Neural cell (in vitro differentiated cells): ENCODE results near the gene GMPPB. TPM values are rescaled to one million over a fixed set of nuclear protein-coding genes. Genes with fewer than 3 reads are reported as not detected.
A peak's percentile ranks its signal among the peaks of the same experiment; 100 is the strongest.

Experiments
- H2AFZ ChIP-seq: fragments of 200-600, 300-800 bp; sonication (generic), shearing (Covaris generic); 2 replicates; pipeline ENCODE4 v1.6.0; 2014; ENCODE audit warnings: low read depth, mild to moderate bottlenecking, antibody characterized with exemption, low read length, moderate library complexity
- H3F3A ChIP-seq: fragments of 200-600 bp; shearing (Covaris generic); 2 replicates; pipeline ENCODE4 v1.6.1; 2016; ENCODE audit warnings: mild to moderate bottlenecking, moderate library complexity, mixed read lengths, antibody characterized with exemption, low read length; ENCODE audit not compliant: insufficient read depth, poor library complexity, severe bottlenecking
- H3K27ac ChIP-seq: fragments of 200-600, 300-800 bp; sonication (generic), shearing (Covaris generic); 2 replicates; pipeline ENCODE4 v1.5.1; 2014; ENCODE audit warnings: mild to moderate bottlenecking, low read length, moderate library complexity
- H3K27me3 ChIP-seq: fragments of 300-800, 200-600 bp; sonication (generic), shearing (Covaris generic); 2 replicates; pipeline ENCODE4 v1.6.0; 2014; ENCODE audit warnings: mild to moderate bottlenecking, low read depth, low read length, moderate library complexity; ENCODE audit not compliant: insufficient read depth
- H3K36me3 ChIP-seq: fragments of 300-800, 200-600 bp; sonication (generic), shearing (Covaris generic); 2 replicates; pipeline ENCODE4 v1.5.1; 2014; ENCODE audit warnings: mild to moderate bottlenecking, antibody characterized with exemption, low read length, moderate library complexity; ENCODE audit not compliant: insufficient read depth
- H3K4me2 ChIP-seq: fragments of 300-800, 200-600 bp; sonication (generic), shearing (Covaris generic); 2 replicates; pipeline ENCODE4 v1.6.0; 2014; ENCODE audit warnings: mild to moderate bottlenecking, low read length
- H3K4me3 ChIP-seq: fragments of 300-800, 200-600 bp; sonication (generic), shearing (Covaris generic); 2 replicates; pipeline ENCODE4 v1.5.1; 2014; ENCODE audit warnings: mild to moderate bottlenecking, low read length, moderate library complexity
- H3K79me2 ChIP-seq: fragments of 200-600 bp; shearing (Covaris generic); replicated peaks from 2 replicates; pipeline ENCODE4 v1.6.0; 2014; ENCODE audit warnings: mild to moderate bottlenecking, low read length, moderate library complexity; ENCODE audit not compliant: insufficient read depth
- H3K9ac ChIP-seq: fragments of 300-800, 200-600 bp; sonication (generic), shearing (Covaris generic); 2 replicates; pipeline ENCODE4 v1.6.1; 2016; ENCODE audit warnings: mild to moderate bottlenecking, low read length, mixed read lengths
- H3K9me2 ChIP-seq: fragments of 200-600 bp; shearing (Covaris generic); 2 replicates; pipeline ENCODE4 v1.6.1; 2016; ENCODE audit warnings: mild to moderate bottlenecking, low read length, mixed read lengths; ENCODE audit not compliant: insufficient read depth
- H3K9me3 ChIP-seq: fragments of 200-600, 300-800 bp; sonication (generic), shearing (Covaris generic); 2 replicates; pipeline ENCODE4 v1.6.1; 2016; ENCODE audit warnings: mild to moderate bottlenecking, mixed run types, low read length, moderate library complexity, mixed read lengths
- H4K20me1 ChIP-seq: fragments of 200-600 bp; shearing (Covaris generic); 2 replicates; pipeline ENCODE4 v1.6.1; 2016; ENCODE audit warnings: mild to moderate bottlenecking, mixed run types; ENCODE audit not compliant: insufficient read depth
- EP300 ChIP-seq: fragments of 450-650 bp; conservative IDR thresholded peaks from 2 replicates; pipeline ENCODE4 v1.6.1; 2014; ENCODE audit warnings: antibody characterized with exemption, mild to moderate bottlenecking, moderate library complexity; ENCODE audit not compliant: poor library complexity, severe bottlenecking
- EZH2 ChIP-seq: fragments of 200-600, 300-800 bp; shearing (Covaris generic), sonication (generic); IDR thresholded peaks from 2 replicates; pipeline ENCODE4 v1.6.1; 2014; ENCODE audit warnings: antibody characterized with exemption, low read length, borderline replicate concordance, mild to moderate bottlenecking; ENCODE audit not compliant: insufficient read depth, poor library complexity, severe bottlenecking
- MXI1 ChIP-seq: fragments of 450-650 bp; conservative IDR thresholded peaks from 2 replicates; pipeline ENCODE4 v1.6.1; 2014; ENCODE audit warnings: antibody characterized with exemption, mild to moderate bottlenecking; ENCODE audit not compliant: poor library complexity, severe bottlenecking
- POLR2AphosphoS5 ChIP-seq: IDR thresholded peaks from 2 replicates; pipeline ENCODE4 v1.6.1; 2012
- RAD21 ChIP-seq: fragments of 450-650 bp; conservative IDR thresholded peaks from 2 replicates; pipeline ENCODE4 v1.6.1; 2014; ENCODE audit warnings: antibody characterized with exemption, mild to moderate bottlenecking, moderate library complexity
- SMC3 ChIP-seq: fragments of 450-650 bp; conservative IDR thresholded peaks from 2 replicates; pipeline ENCODE4 v1.6.1; 2014; ENCODE audit warnings: antibody characterized with exemption, mild to moderate bottlenecking, moderate library complexity; ENCODE audit not compliant: poor library complexity
- TAF1 ChIP-seq: IDR thresholded peaks from 2 replicates; pipeline ENCODE4 v1.6.1; 2012; ENCODE audit warnings: low read depth
- polyA plus RNA-seq: library from polyadenylated mRNA; depleted of rRNA; stranded (reverse); fragments of >200 nt; gene quantifications from 2 replicates; pipeline ENCODE4 v1.2.3, GENCODE V29; 2014
- TF ChIP-seq, protein P1 (sequence below): fragments of 450-650 bp; IDR thresholded peaks from 2 replicates; pipeline ENCODE4 v1.5.1; 2014; ENCODE audit warnings: antibody characterized with exemption, mild to moderate bottlenecking, moderate library complexity; ENCODE audit not compliant: poor library complexity, severe bottlenecking
- TF ChIP-seq, protein P2 (sequence below): IDR thresholded peaks from 2 replicates; pipeline ENCODE4 v1.6.1; 2012; ENCODE audit warnings: borderline replicate concordance

GMPPB gene
- polyA plus RNA-seq, 1 donor from 2014 or later, result 20.8 TPM

DNA sequence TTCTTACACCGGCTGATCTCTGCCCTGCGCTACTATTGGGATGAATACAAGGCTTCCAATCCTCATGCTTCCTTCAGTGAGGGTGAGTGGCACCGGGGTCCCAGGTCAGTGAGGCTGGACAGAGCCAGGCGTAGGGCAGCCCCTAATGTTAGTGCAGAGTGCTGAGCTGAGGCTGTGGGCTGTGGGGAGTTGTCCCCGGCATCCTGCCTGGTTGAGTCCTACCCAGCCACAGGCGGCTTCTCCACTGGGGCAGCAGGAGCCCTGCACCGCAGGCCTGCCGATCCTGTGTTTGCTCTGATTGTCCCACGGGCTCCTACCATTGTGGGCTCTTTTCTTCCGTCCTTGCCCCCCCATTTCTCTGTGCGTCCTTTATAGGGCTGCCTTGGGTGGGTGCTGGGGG is 21.1 kb downstream of the GMPPB start:
- Histone ChIP-seq H3K9me2 (no peaks in the 10 kb centered on the region), H2AFZ (no peak overlapping the region), H3K9ac (no peak overlapping the region), H3K27me3 (no peaks in the 10 kb centered on the region), H3K4me2 (no peak overlapping the region), H3K9me3 (no peaks in the 10 kb centered on the region), H3K79me2 (no peaks in the 10 kb centered on the region), H3F3A (no peaks in the 10 kb centered on the region), H3K36me3 (no peaks in the 10 kb centered on the region), H4K20me1 (no peaks in the 10 kb centered on the region), H3K27ac (no peak overlapping the region), H3K4me3 (no peak overlapping the region)
- TF ChIP-seq, protein P1, sequence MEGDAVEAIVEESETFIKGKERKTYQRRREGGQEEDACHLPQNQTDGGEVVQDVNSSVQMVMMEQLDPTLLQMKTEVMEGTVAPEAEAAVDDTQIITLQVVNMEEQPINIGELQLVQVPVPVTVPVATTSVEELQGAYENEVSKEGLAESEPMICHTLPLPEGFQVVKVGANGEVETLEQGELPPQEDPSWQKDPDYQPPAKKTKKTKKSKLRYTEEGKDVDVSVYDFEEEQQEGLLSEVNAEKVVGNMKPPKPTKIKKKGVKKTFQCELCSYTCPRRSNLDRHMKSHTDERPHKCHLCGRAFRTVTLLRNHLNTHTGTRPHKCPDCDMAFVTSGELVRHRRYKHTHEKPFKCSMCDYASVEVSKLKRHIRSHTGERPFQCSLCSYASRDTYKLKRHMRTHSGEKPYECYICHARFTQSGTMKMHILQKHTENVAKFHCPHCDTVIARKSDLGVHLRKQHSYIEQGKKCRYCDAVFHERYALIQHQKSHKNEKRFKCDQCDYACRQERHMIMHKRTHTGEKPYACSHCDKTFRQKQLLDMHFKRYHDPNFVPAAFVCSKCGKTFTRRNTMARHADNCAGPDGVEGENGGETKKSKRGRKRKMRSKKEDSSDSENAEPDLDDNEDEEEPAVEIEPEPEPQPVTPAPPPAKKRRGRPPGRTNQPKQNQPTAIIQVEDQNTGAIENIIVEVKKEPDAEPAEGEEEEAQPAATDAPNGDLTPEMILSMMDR, result no peak
- TF ChIP-seq MXI1, result no peak
- TF ChIP-seq RAD21, result no peak
- TF ChIP-seq EZH2, result no peak
- TF ChIP-seq POLR2AphosphoS5, result no peak

DNA sequence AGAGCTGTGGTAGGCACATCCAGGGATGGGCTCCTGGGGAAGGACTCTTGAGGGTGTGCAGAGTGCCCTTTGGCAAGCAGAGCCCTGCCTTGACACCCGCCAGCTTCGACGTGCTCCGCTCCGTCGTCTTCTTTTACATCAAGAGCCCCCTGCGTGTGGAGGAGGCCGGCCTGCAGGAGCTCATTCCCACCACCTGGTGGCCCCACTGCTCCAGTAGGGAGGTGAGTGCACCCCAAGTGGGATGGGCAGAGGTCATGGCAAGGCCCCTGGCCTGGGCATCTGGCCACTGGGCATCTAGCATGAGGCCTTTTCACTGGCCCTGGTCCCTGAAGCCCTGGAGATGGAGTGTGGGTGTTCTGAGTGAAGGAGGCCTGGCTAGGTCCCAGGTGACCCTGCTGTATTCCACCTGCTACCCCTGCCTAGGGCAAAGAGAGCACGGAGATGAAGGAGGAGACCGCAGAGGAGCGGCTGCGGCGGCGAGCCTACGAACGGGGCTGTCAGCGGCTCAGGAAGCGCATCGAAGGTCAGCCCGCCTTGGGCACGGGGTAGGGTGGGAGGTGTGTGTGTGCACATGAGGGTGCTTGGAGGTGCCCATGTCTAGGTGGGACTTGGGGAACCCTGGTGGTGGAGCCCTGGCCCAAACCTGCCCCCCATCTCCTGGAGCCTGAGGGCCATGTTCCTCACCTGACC is 22.2 kb downstream of the GMPPB start:
- TF ChIP-seq, protein P1, result peak; percentile 56
- no peak for TF ChIP-seq TAF1
- TF ChIP-seq, protein P2, sequence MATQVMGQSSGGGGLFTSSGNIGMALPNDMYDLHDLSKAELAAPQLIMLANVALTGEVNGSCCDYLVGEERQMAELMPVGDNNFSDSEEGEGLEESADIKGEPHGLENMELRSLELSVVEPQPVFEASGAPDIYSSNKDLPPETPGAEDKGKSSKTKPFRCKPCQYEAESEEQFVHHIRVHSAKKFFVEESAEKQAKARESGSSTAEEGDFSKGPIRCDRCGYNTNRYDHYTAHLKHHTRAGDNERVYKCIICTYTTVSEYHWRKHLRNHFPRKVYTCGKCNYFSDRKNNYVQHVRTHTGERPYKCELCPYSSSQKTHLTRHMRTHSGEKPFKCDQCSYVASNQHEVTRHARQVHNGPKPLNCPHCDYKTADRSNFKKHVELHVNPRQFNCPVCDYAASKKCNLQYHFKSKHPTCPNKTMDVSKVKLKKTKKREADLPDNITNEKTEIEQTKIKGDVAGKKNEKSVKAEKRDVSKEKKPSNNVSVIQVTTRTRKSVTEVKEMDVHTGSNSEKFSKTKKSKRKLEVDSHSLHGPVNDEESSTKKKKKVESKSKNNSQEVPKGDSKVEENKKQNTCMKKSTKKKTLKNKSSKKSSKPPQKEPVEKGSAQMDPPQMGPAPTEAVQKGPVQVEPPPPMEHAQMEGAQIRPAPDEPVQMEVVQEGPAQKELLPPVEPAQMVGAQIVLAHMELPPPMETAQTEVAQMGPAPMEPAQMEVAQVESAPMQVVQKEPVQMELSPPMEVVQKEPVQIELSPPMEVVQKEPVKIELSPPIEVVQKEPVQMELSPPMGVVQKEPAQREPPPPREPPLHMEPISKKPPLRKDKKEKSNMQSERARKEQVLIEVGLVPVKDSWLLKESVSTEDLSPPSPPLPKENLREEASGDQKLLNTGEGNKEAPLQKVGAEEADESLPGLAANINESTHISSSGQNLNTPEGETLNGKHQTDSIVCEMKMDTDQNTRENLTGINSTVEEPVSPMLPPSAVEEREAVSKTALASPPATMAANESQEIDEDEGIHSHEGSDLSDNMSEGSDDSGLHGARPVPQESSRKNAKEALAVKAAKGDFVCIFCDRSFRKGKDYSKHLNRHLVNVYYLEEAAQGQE, result no peak
- no peak for TF ChIP-seq MXI1
- TF ChIP-seq POLR2AphosphoS5, result no peak
- TF ChIP-seq RAD21, result peak; percentile 38
- TF ChIP-seq EP300, result no peak
- TF ChIP-seq EZH2, result no peak
- peak; percentile 41 for TF ChIP-seq SMC3
- Histone ChIP-seq H3K9me2 (no peaks in the 10 kb centered on the region), H3K4me2 (no peak overlapping the region), H3K9ac (no peak overlapping the region), H3K9me3 (no peaks in the 10 kb centered on the region), H3K4me3 (no peak overlapping the region), H3K27me3 (no peaks in the 10 kb centered on the region), H3K79me2 (no peaks in the 10 kb centered on the region), H3F3A (no peaks in the 10 kb centered on the region), H2AFZ (no peak overlapping the region), H3K27ac (no peak overlapping the region), H3K36me3 (no peaks in the 10 kb centered on the region), H4K20me1 (no peaks in the 10 kb centered on the region)
